Chondrocyte (in vitro differentiated cells): ENCODE measurements around the gene FAR1. TPM values are rescaled to one million over a fixed set of nuclear protein-coding genes. Genes with fewer than 3 reads are reported as not detected.
"Not testable (repeated sequence)": the region's sequence is repeated elsewhere in the genome, so short reads cannot be mapped to it uniquely, and the experiment has no call there.

Experiments used
- DNase-seq: peaks from one replicate; pipeline ENCODE4 v3.0.0; 2021; ENCODE audit warnings: mixed read lengths, low spot score
- H3K27ac Mint-ChIP-seq: one replicate; pipeline ENCODE4 v1.8.0; 2021; ENCODE audit warnings: mild to moderate bottlenecking, moderate library complexity, mixed read lengths; ENCODE audit not compliant: unreplicated experiment
- H3K27me3 Mint-ChIP-seq: 2 replicates; pipeline ENCODE4 v1.8.0; 2021; ENCODE audit warnings: low read depth, mixed read lengths
- H3K36me3 Mint-ChIP-seq: 2 replicates; pipeline ENCODE4 v1.8.0; 2021; ENCODE audit warnings: low read depth, mixed read lengths
- H3K4me1 Mint-ChIP-seq: 2 replicates; pipeline ENCODE4 v1.8.0; 2021; ENCODE audit warnings: low read depth, mild to moderate bottlenecking, mixed read lengths
- H3K4me3 Mint-ChIP-seq: one replicate; pipeline ENCODE4 v1.8.0; 2021; ENCODE audit warnings: mild to moderate bottlenecking, moderate library complexity, mixed read lengths; ENCODE audit not compliant: unreplicated experiment
- H3K9me3 Mint-ChIP-seq: 2 replicates; pipeline ENCODE4 v1.8.0; 2021; ENCODE audit warnings: low read depth, mixed read lengths
- CTCF ChIP-seq: fragments of 200-600 bp; sonication (generic); IDR thresholded peaks from 2 replicates; pipeline ENCODE4 v1.5.0; 2021; ENCODE audit warnings: antibody characterized with exemption, mild to moderate bottlenecking, moderate library complexity
- total RNA-seq: library from RNA; stranded (reverse); gene quantifications from 3 replicates; pipeline ENCODE4 v1.2.1, GENCODE V29; 2021

Gene FAR1
- total RNA-seq, 1 donor from 2014 or later: 74.6 TPM

DNA sequence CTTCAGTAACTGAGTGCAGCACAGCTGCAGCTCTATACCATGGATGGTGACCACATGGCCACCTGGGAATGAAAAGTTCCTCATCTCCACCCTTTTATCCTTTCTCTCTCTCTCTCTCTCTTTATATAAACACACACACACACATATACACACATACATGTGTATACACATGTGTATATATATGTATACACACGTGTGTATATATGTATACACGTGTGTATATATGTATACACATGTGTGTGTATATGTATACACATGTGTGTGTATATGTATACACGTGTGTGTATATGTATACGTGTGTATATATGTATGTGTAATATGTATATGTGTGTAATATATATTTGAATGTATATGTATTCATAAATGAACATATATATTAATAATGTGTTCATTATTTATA is 18.8 kb upstream of the FAR1 start:
- DNase-seq: no peak
- peaks cover 14% of the 10 kb centered on the region for H3K9me3 Mint-ChIP-seq
- no peaks in the 10 kb centered on the region for H3K4me1 Mint-ChIP-seq
- H3K4me3 Mint-ChIP-seq: no peak overlapping the region
- no peak overlapping the region for H3K27ac Mint-ChIP-seq
- no peak for TF ChIP-seq CTCF
- H3K27me3 Mint-ChIP-seq: peaks cover 35% of the 10 kb centered on the region
- H3K36me3 Mint-ChIP-seq: no peaks in the 10 kb centered on the region

GRCh38 chr11:13651515-13651914 is 17.0 kb upstream of the FAR1 start:
- H3K36me3 Mint-ChIP-seq, H3K27ac Mint-ChIP-seq, H3K4me3 Mint-ChIP-seq, DNase-seq, H3K4me1 Mint-ChIP-seq: not testable (repeated sequence)
- Mint-ChIP-seq H3K27me3 (peaks cover 47% of the 10 kb centered on the region), H3K9me3 (peaks cover 19% of the 10 kb centered on the region)

DNA sequence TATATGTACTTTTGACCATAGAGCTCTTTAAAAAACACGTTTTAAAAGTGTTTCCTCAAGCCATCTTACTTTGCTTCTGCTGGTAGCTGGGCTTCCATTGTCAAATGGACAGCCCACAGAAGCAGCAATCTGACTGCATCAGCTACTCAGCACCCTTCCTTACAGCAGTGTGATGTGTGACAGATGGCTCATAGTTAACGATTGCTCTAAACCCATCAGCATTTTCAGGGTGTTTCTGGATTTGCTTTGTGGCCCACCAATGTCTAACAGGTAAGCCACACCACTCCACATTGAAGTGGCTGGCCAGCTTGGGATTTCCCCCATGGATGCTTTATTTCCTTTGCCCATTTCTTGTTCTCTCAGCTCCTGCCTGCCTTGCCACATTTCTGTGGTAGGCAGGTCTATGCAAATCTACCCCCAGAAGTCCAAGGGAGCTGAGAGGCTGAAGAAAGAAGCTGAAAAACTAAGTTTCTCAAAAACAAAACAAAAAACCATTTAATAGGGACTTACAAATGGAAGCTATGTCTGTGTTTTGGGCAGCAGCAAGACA is 7.3 kb upstream of the FAR1 start:
- TF ChIP-seq CTCF: no peak
- no peaks in the 10 kb centered on the region for H3K4me1 Mint-ChIP-seq
- peaks cover 7% of the 10 kb centered on the region for H3K36me3 Mint-ChIP-seq
- no peak overlapping the region for H3K4me3 Mint-ChIP-seq
- peaks cover 19% of the 10 kb centered on the region for H3K27me3 Mint-ChIP-seq
- no peak overlapping the region for H3K27ac Mint-ChIP-seq
- no peak for DNase-seq
- H3K9me3 Mint-ChIP-seq: peaks cover 19% of the 10 kb centered on the region

GRCh38 chr11:13663631-13664071 is 4.8 kb upstream of the FAR1 start:
- DNase-seq: no peak
- H3K4me1 Mint-ChIP-seq: peaks cover 7% of the 10 kb centered on the region
- H3K36me3 Mint-ChIP-seq: peaks cover 7% of the 10 kb centered on the region
- H3K27ac Mint-ChIP-seq: no peak overlapping the region
- no peak for TF ChIP-seq CTCF
- peaks cover 9% of the 10 kb centered on the region for H3K9me3 Mint-ChIP-seq
- peaks cover 11% of the 10 kb centered on the region for H3K27me3 Mint-ChIP-seq
- no peak overlapping the region for H3K4me3 Mint-ChIP-seq

- Mint-ChIP-seq H3K36me3 (peaks cover 2% of the 10 kb centered on the region), H3K27ac (no peak overlapping the region)
- no peak for TF ChIP-seq CTCF
Measured at GRCh38 chr11:13664351-13664750, 4.1 kb upstream of the FAR1 start.

GRCh38 chr11:13666708-13667107 is 1.8 kb upstream of the FAR1 start:
- no peak for TF ChIP-seq CTCF
- Mint-ChIP-seq H3K4me1 (peaks cover 31% of the 10 kb centered on the region), H3K4me3 (no peak overlapping the region), H3K36me3 (peaks cover 3% of the 10 kb centered on the region), H3K27ac (no peak overlapping the region), H3K27me3 (peaks cover 4% of the 10 kb centered on the region), H3K9me3 (no peaks in the 10 kb centered on the region)
- no peak for DNase-seq

More at GRCh38 chr11:13664351-13664750, 4.1 kb upstream of the FAR1 start:
- Mint-ChIP-seq H3K4me3 (no peak overlapping the region), H3K9me3 (peaks cover 3% of the 10 kb centered on the region), H3K4me1 (peaks cover 9% of the 10 kb centered on the region), H3K27me3 (peaks cover 11% of the 10 kb centered on the region)
- no peak for DNase-seq
